ENCODE results near the gene SLC13A4.

- TF ChIP-seq ZNF274 (IDR thresholded peaks at IDR 0.05; ENCODE audit: low read depth, low read length): no peak
- no peak for TF ChIP-seq YY1 (IDR thresholded peaks at IDR 0.05; ENCODE audit: insufficient read depth, insufficient read length)
Measured at GRCh38 chr7:135731131-135731530, 3.1 kb upstream of the SLC13A4 start.
